Tibial nerve (tissue), 4 donors: Measurements from ENCODE around the gene MCUR1.

Source experiments
- EP300 ChIP-seq, 2 donors: sonication (generic); formaldehyde crosslinking; IDR thresholded peaks; one replicate each; pipeline ENCODE4 v1.6.1; 2017; ENCODE audit warnings: antibody characterized with exemption in 2 of 2, mild to moderate bottlenecking in 1 of 2
- POLR2A ChIP-seq, 2 donors: fragments of 450-650 bp; IDR thresholded peaks; one replicate each; pipeline ENCODE4 v1.6.1; 2017; ENCODE audit warnings: antibody characterized with exemption in 2 of 2, mild to moderate bottlenecking in 2 of 2, moderate library complexity in 2 of 2
- TF ChIP-seq, protein P1 (sequence below), 5 experiments: fragments of 200-600 bp in 3 of 5; fragments of 450-650 bp in 2 of 5; sonication (generic) in 3 of 5; IDR thresholded peaks; one replicate each; pipeline ENCODE4 v1.5.1; 2016 to 2019; ENCODE audit warnings: antibody characterized with exemption in 5 of 5, mild to moderate bottlenecking in 3 of 5, moderate library complexity in 2 of 5

DNA sequence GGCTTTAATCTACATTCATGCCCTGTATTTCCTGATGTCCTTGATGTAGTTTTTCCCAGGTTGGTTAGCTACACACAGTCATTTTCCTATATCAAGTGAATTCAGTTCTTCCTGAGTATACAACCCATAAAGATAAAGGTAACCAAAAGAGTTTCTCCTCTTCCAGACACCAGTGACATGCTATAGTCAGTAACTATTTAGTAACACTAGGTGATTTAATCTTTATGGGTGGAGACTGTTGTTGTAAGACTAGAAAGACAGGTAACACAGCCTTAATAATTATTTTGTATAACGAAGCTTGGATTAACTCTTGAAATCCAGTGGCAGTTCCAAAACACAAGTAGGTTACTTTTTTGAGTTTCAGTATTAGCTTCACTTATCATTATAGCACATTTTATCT is 17.6 kb downstream of the MCUR1 start:
- TF ChIP-seq, protein P1, sequence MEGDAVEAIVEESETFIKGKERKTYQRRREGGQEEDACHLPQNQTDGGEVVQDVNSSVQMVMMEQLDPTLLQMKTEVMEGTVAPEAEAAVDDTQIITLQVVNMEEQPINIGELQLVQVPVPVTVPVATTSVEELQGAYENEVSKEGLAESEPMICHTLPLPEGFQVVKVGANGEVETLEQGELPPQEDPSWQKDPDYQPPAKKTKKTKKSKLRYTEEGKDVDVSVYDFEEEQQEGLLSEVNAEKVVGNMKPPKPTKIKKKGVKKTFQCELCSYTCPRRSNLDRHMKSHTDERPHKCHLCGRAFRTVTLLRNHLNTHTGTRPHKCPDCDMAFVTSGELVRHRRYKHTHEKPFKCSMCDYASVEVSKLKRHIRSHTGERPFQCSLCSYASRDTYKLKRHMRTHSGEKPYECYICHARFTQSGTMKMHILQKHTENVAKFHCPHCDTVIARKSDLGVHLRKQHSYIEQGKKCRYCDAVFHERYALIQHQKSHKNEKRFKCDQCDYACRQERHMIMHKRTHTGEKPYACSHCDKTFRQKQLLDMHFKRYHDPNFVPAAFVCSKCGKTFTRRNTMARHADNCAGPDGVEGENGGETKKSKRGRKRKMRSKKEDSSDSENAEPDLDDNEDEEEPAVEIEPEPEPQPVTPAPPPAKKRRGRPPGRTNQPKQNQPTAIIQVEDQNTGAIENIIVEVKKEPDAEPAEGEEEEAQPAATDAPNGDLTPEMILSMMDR (IDR thresholded peaks at IDR 0.05), result no peak
- TF ChIP-seq POLR2A (IDR thresholded peaks at IDR 0.05) (no peak), EP300 (IDR thresholded peaks at IDR 0.05) (no peak)
